DND-41 (cell line): ENCODE measurements around the gene AEBP2.

Experiments used
- EZH2 ChIP-seq: IDR thresholded peaks from 3 replicates; pipeline ENCODE4 v1.6.1; 2012; ENCODE audit warnings: borderline replicate concordance, low read depth, mild to moderate bottlenecking, moderate library complexity, low read length, inconsistent platforms; ENCODE audit not compliant: severe bottlenecking
- TF ChIP-seq, protein P1 (sequence below): IDR thresholded peaks from 2 replicates; pipeline ENCODE4 v1.5.1; 2012; ENCODE audit warnings: borderline replicate concordance, low read length, moderate library complexity, mild to moderate bottlenecking; ENCODE audit not compliant: poor library complexity, severe bottlenecking; ENCODE audit errors: extremely low read depth

DNA sequence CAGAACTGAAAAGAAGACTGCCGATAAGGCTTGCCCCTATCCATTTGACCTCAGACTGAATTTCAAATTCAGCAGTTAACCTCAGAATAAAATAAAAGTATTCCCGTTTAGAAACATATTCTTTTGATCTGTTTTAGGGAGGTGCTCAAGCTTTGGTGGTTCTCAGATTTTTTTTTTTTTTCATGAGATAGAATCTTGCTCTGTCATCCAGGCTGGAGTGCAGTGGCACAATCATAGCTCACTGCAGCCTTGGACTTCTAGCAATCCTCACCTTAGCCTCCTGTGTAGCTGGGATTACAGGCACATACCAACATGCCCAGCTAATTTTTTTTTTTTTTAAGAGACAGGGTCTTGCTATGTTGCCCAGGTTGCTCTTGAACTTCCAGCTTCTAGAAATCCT, 15.5 kb downstream of the AEBP2 start:
- TF ChIP-seq, protein P1, sequence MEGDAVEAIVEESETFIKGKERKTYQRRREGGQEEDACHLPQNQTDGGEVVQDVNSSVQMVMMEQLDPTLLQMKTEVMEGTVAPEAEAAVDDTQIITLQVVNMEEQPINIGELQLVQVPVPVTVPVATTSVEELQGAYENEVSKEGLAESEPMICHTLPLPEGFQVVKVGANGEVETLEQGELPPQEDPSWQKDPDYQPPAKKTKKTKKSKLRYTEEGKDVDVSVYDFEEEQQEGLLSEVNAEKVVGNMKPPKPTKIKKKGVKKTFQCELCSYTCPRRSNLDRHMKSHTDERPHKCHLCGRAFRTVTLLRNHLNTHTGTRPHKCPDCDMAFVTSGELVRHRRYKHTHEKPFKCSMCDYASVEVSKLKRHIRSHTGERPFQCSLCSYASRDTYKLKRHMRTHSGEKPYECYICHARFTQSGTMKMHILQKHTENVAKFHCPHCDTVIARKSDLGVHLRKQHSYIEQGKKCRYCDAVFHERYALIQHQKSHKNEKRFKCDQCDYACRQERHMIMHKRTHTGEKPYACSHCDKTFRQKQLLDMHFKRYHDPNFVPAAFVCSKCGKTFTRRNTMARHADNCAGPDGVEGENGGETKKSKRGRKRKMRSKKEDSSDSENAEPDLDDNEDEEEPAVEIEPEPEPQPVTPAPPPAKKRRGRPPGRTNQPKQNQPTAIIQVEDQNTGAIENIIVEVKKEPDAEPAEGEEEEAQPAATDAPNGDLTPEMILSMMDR, result no peak
- no peak for TF ChIP-seq EZH2
